Subcutaneous adipose tissue (tissue), 4 donors: ENCODE data around the gene GPR137B. TPM values are rescaled to one million over a fixed set of nuclear protein-coding genes. Genes with fewer than 3 reads are reported as not detected.

ENCODE experiments used
- CTCF ChIP-seq: fragments of 450-650 bp; IDR thresholded peaks from one replicate; pipeline ENCODE4 v1.5.1; 2016; ENCODE audit warnings: low read depth, mild to moderate bottlenecking, control low read depth, antibody characterized with exemption, moderate library complexity
- total RNA-seq, 4 donors: library from RNA; depleted of rRNA; stranded (reverse); fragments of >200 nt; gene quantifications; one replicate each; pipeline ENCODE4 v1.1.0, GENCODE V29; 2016

The GPR137B gene
- total RNA-seq, 4 donors from 2014 or later = 6.6 to 68.7 (median 24.6) TPM

- no peak for TF ChIP-seq CTCF
These were observed 61.7 kb downstream of the GPR137B start for GRCh38 chr1:236204039-236204438.

- TF ChIP-seq CTCF = no peak
These were observed 62.3 kb downstream of the GPR137B start for GRCh38 chr1:236204656-236205055.

- TF ChIP-seq CTCF = no peak
These were observed 64.2 kb downstream of the GPR137B start for GRCh38 chr1:236206548-236206947.

GRCh38 chr1:236207121-236207520 is 64.8 kb downstream of the GPR137B start:
- TF ChIP-seq CTCF = no peak

GRCh38 chr1:236207569-236207968 is 65.2 kb downstream of the GPR137B start:
- no peak for TF ChIP-seq CTCF

- no peak for TF ChIP-seq CTCF
These were observed 66.8 kb downstream of the GPR137B start for GRCh38 chr1:236209185-236209584.

- no peak for TF ChIP-seq CTCF
These were observed 67.4 kb downstream of the GPR137B start for GRCh38 chr1:236209713-236210112.

GRCh38 chr1:236211815-236212214 is 69.5 kb downstream of the GPR137B start:
- no peak for TF ChIP-seq CTCF
